Measurements from ENCODE around the gene KLRK1. TPM values are rescaled to one million over a fixed set of nuclear protein-coding genes. Genes with fewer than 3 reads are reported as not detected.

Gene KLRK1
- total RNA-seq, 1 donor from 2014 or later = not detected

DNA sequence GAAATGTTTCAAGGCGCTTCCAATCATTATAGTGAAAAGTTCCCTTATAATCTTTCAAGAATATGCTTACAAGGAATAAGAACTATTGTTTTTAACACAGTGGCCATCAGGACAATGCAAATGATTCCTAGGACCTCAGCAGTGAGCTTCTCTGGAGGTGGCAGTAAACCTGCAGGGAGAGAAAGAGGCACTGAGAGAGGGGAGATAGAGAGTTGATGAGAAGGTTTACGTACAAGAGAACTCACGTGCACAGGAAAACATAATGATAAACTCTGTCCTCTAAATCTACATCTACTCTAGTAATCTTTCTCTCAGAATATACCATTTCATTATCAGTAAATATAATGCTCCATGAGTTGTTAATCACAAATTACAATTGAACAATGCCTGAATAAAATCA, 19.0 kb upstream of the KLRK1 start:
- H3K27me3 Mint-ChIP-seq = no peaks in the 10 kb centered on the region
- no peaks in the 10 kb centered on the region for H3K4me1 Mint-ChIP-seq (ENCODE audit: low read depth)
- no peak overlapping the region for H3K27ac Mint-ChIP-seq
- no peak for DNase-seq (ENCODE audit: low spot score, unreplicated experiment)
- H3K9me3 Mint-ChIP-seq (ENCODE audit: low read depth) = peaks cover 7% of the 10 kb centered on the region
- no peak overlapping the region for H3K4me3 Mint-ChIP-seq (ENCODE audit: low read depth)
- TF ChIP-seq, protein P1, sequence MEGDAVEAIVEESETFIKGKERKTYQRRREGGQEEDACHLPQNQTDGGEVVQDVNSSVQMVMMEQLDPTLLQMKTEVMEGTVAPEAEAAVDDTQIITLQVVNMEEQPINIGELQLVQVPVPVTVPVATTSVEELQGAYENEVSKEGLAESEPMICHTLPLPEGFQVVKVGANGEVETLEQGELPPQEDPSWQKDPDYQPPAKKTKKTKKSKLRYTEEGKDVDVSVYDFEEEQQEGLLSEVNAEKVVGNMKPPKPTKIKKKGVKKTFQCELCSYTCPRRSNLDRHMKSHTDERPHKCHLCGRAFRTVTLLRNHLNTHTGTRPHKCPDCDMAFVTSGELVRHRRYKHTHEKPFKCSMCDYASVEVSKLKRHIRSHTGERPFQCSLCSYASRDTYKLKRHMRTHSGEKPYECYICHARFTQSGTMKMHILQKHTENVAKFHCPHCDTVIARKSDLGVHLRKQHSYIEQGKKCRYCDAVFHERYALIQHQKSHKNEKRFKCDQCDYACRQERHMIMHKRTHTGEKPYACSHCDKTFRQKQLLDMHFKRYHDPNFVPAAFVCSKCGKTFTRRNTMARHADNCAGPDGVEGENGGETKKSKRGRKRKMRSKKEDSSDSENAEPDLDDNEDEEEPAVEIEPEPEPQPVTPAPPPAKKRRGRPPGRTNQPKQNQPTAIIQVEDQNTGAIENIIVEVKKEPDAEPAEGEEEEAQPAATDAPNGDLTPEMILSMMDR (IDR thresholded peaks at IDR 0.05; ENCODE audit: unreplicated experiment) = no peak
- no peaks in the 10 kb centered on the region for H3K36me3 Mint-ChIP-seq (ENCODE audit: insufficient read depth)

DNA sequence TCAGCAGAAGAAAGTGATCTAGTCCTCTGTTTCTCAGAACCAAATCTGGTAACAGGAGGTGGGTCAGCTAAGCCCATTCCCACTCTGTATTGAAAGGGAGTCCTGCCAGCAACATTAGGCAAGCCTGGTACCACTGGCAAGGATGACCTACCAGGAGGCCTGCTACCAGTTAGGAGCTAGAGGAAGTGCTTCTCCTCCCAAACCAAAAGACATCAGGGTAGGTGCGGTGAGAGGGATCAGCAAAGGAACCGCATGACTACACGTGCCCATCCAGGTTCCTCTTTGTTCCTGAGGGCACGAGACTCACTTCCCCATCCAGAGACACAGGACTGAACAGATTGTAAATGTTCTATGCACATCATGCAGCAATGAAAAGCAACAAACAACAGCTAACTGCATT, 16.9 kb upstream of the KLRK1 start:
- no peaks in the 10 kb centered on the region for H3K4me1 Mint-ChIP-seq (ENCODE audit: low read depth)
- TF ChIP-seq, protein P1 (IDR thresholded peaks at IDR 0.05; ENCODE audit: unreplicated experiment) = no peak
- peaks cover 7% of the 10 kb centered on the region for H3K9me3 Mint-ChIP-seq (ENCODE audit: low read depth)
- no peaks in the 10 kb centered on the region for H3K27me3 Mint-ChIP-seq
- H3K27ac Mint-ChIP-seq = no peak overlapping the region
- no peak for DNase-seq (ENCODE audit: low spot score, unreplicated experiment)
- no peak overlapping the region for H3K4me3 Mint-ChIP-seq (ENCODE audit: low read depth)
- H3K36me3 Mint-ChIP-seq (ENCODE audit: insufficient read depth) = no peaks in the 10 kb centered on the region

DNA sequence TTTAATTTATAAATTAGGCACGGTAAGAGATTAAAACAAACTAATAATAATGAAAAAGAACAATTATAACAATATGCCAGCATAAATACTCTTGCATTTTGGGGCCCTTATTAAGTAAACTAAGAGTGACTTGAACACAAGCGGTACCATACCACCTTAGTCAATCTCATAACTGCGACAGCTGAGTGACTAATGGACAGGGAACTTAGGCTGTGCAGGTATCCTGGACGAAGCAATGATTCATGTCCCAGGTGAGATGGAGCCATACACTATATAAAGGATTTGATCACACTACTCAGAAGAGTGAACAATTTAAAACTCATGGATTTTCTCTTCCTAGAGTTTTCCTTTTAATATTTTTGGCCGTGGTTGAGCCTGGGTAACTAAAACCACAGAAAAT, 15.5 kb upstream of the KLRK1 start:
- no peak overlapping the region for H3K27ac Mint-ChIP-seq
- no peaks in the 10 kb centered on the region for H3K36me3 Mint-ChIP-seq (ENCODE audit: insufficient read depth)
- H3K4me1 Mint-ChIP-seq (ENCODE audit: low read depth) = no peaks in the 10 kb centered on the region
- no peak overlapping the region for H3K4me3 Mint-ChIP-seq (ENCODE audit: low read depth)
- peaks cover 7% of the 10 kb centered on the region for H3K9me3 Mint-ChIP-seq (ENCODE audit: low read depth)
- DNase-seq (ENCODE audit: low spot score, unreplicated experiment) = no peak
- no peaks in the 10 kb centered on the region for H3K27me3 Mint-ChIP-seq
- TF ChIP-seq, protein P1 (IDR thresholded peaks at IDR 0.05; ENCODE audit: unreplicated experiment) = no peak

DNA sequence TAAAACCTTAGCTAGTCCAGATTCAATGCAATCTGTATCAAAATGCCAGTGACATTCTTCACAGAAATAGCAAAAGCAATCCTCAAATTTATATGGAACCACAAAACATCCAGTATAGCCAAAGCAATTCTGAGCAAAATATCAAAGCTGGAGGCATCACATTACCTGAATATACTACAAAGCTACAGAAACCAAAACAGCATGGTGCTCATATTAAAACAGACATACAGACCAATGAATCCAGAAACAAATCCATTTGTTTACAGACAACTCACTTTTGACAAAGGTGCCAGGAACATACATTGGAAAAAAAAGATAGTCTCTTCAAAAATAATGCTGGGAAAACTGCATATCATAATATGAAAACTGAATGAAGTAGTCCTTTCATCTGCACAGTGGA, 15.0 kb upstream of the KLRK1 start:
- TF ChIP-seq, protein P1 (IDR thresholded peaks at IDR 0.05; ENCODE audit: unreplicated experiment) = no peak
- Mint-ChIP-seq H3K27ac (no peak overlapping the region), H3K4me3 (ENCODE audit: low read depth) (no peak overlapping the region), H3K27me3 (no peaks in the 10 kb centered on the region), H3K9me3 (ENCODE audit: low read depth) (peaks cover 7% of the 10 kb centered on the region), H3K4me1 (ENCODE audit: low read depth) (no peaks in the 10 kb centered on the region), H3K36me3 (ENCODE audit: insufficient read depth) (no peaks in the 10 kb centered on the region)
- no peak for DNase-seq (ENCODE audit: low spot score, unreplicated experiment)

DNA sequence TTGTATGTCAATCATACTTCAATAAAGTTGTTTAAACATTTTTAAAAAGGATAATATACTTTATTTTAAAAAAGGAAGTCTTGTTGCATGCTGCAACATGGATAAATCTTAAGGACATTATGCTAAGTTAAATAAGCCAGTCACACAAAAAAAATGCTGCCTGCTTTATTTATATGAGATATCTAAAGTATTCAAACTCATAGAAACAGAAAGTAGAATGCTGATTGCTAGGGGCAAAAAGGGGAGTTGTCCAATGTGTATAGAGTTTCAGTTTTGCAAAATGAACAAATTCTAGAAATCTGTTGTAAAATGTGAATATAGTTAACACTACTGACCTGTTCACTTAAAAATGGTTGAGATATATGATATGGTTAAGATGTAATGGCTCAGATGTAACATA, 11.0 kb upstream of the KLRK1 start:
- Mint-ChIP-seq H3K27ac (no peak overlapping the region), H3K9me3 (ENCODE audit: low read depth) (peaks cover 7% of the 10 kb centered on the region), H3K36me3 (ENCODE audit: insufficient read depth) (peaks cover 2% of the 10 kb centered on the region), H3K4me3 (ENCODE audit: low read depth) (no peak overlapping the region), H3K4me1 (ENCODE audit: low read depth) (peaks cover 2% of the 10 kb centered on the region), H3K27me3 (no peaks in the 10 kb centered on the region)
- no peak for DNase-seq (ENCODE audit: low spot score, unreplicated experiment)
- TF ChIP-seq, protein P1 (IDR thresholded peaks at IDR 0.05; ENCODE audit: unreplicated experiment) = no peak

Data from progenitor cell of endocrine pancreas (in vitro differentiated cells).